ENCODE data around the gene MORC2.

- TF ChIP-seq EZH2 (IDR thresholded peaks at IDR 0.05) (no peak), POLR2AphosphoS5 (IDR thresholded peaks at IDR 0.05; ENCODE audit: borderline replicate concordance, low read depth, low read length) (no peak), FOXP2 (optimal IDR thresholded peaks at IDR 0.05; ENCODE audit: control extremely low read depth, extremely low read length, insufficient read depth) (no peak)
Measured at GRCh38 chr22:30994960-30995359, 26.4 kb upstream of the MORC2 start.

All from SK-N-MC (cell line).